PFSK-1 (cell line): ENCODE results near the gene KCNMA1.

ENCODE experiments used
- FOXP2 ChIP-seq: optimal IDR thresholded peaks from 2 replicates; pipeline ENCODE3; 2011; ENCODE audit warnings: borderline replicate concordance, control low read depth, inconsistent platforms; ENCODE audit not compliant: insufficient read depth; ENCODE audit errors: extremely low read length, extremely low read depth
- REST ChIP-seq, 2 experiments: IDR thresholded peaks; 2 replicates each; pipeline versions ENCODE4 v1.6.1 to v1.8.0; 2011 to 2012; ENCODE audit warnings: low read depth in 2 of 2, low read length in 2 of 2, control low read depth in 1 of 2, inconsistent platforms in 1 of 2, mild to moderate bottlenecking in 1 of 2, moderate library complexity in 1 of 2; ENCODE audit not compliant: insufficient read depth in 1 of 2
- SIN3A ChIP-seq: IDR thresholded peaks from 2 replicates; pipeline ENCODE4 v1.6.1; 2012; ENCODE audit warnings: mild to moderate bottlenecking, low read length, moderate library complexity, borderline replicate concordance; ENCODE audit not compliant: insufficient read depth

DNA sequence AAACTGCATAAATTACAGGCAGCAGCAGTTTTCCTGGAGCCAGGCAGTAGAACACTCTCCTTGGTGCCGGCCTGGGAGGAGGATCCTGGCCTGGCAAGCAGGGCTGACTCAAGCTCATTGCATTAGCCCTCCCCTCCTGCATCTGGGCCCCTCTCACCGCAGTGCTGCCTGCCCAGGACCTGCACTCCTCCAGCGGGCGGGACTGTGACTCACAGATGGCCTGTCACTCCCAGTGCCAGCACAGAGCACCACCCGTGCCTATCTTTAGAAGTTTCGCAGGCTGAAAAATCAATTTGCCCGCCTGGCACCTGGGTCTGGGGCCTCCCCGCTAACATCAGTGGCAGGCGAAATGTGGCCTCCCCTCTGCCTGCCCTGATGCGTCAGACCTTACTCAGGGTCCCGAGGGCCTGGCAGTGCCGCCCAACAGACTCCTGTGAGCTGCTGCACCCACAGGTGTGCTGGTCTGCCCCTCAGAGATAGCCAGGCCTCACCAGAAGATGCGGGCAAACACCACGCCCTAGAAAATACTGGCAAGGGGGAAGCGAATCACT lies 123.8 kb downstream of the KCNMA1 start:
- TF ChIP-seq REST (IDR thresholded peaks at IDR 0.05; ENCODE audit: insufficient read depth in 1 of 2, low read depth in 2 of 2, low read length in 2 of 2) (peak in 1 of 2 experiments; percentile 70; a peak in 2 of 4 replicates), FOXP2 (peak; percentile 20), SIN3A (no peak)
